Natural killer cell treated with Interleukin-12 subunit alpha and Interleukin-12 subunit beta and Interleukin-15 and Interleukin-18, amount 100 ng/mL, for 72 hours (primary cell): Measurements from ENCODE around the gene MICOS13. TPM values are rescaled to one million over a fixed set of nuclear protein-coding genes. Genes with fewer than 3 reads are reported as not detected.

Source experiments
- ATAC-seq, 2 donors: fragments of 150-1000 bp; cut with Tn5 transposase in 1 of 2; sonication (Bioruptor Pico), chemical (Tn5 transposase) in 1 of 2; 2 replicates each; pipeline ENCODE4 v1.10.0; 2021
- DNase-seq: peaks from one replicate; pipeline ENCODE4 v3.0.0; 2022; ENCODE audit warnings: low spot score
- H3K27ac Mint-ChIP-seq, 2 donors: 1 replicate in 1 of 2; 2 replicates in 1 of 2; pipeline ENCODE4 v1.8.0; 2022; ENCODE audit warnings: mixed read lengths in 2 of 2, mild to moderate bottlenecking in 1 of 2, moderate library complexity in 1 of 2
- H3K27me3 Mint-ChIP-seq, 2 donors: 1 replicate in 1 of 2; 2 replicates in 1 of 2; pipeline ENCODE4 v1.8.0; 2022; ENCODE audit warnings: mixed read lengths in 2 of 2
- H3K36me3 Mint-ChIP-seq: one replicate; pipeline ENCODE4 v1.8.0; 2022; ENCODE audit warnings: mixed read lengths
- H3K4me1 Mint-ChIP-seq, 2 donors: 1 replicate in 1 of 2; 2 replicates in 1 of 2; pipeline ENCODE4 v1.8.0; 2022; ENCODE audit warnings: low read depth in 2 of 2, mixed read lengths in 2 of 2, mild to moderate bottlenecking in 1 of 2
- H3K4me3 Mint-ChIP-seq: one replicate; pipeline ENCODE4 v1.8.0; 2022; ENCODE audit warnings: mixed read lengths
- H3K9me3 Mint-ChIP-seq: 2 replicates; pipeline ENCODE4 v1.8.0; 2022; ENCODE audit warnings: mixed read lengths
- total RNA-seq, 2 donors: library from RNA; stranded (reverse); gene quantifications; one replicate each; pipeline ENCODE4 v1.2.3, GENCODE V29; 2022

The MICOS13 gene
- total RNA-seq, 2 donors from 2014 or later, result 40.7 to 41.4 TPM

- no peak for ATAC-seq
- Mint-ChIP-seq H3K9me3 (no peaks in the 10 kb centered on the region), H3K27me3 (no peaks in the 10 kb centered on the region), H3K27ac (no peak overlapping the region), H3K4me3 (no peak overlapping the region), H3K36me3 (peaks cover 18% of the 10 kb centered on the region), H3K4me1 (no peaks in the 10 kb centered on the region)
- DNase-seq, result no peak
Observed at GRCh38 chr19:5654931-5655330, 25.4 kb downstream of the MICOS13 start.

- ATAC-seq, result no peak
Observed at GRCh38 chr19:5652261-5652660, 28.1 kb downstream of the MICOS13 start.

GRCh38 chr19:5651361-5651760 is 29.0 kb downstream of the MICOS13 start:
- Mint-ChIP-seq H3K9me3 (no peaks in the 10 kb centered on the region), H3K36me3 (peaks cover 33% of the 10 kb centered on the region), H3K4me3 (no peak overlapping the region), H3K27ac (no peak overlapping the region), H3K4me1 (peaks cover 0 to 12% of the 10 kb centered on the region in 2 donors), H3K27me3 (no peaks in the 10 kb centered on the region)
- no peak for ATAC-seq
- DNase-seq, result no peak

More at GRCh38 chr19:5652261-5652660, 28.1 kb downstream of the MICOS13 start:
- Mint-ChIP-seq H3K36me3 (peaks cover 24% of the 10 kb centered on the region), H3K4me3 (no peak overlapping the region), H3K9me3 (no peaks in the 10 kb centered on the region), H3K4me1 (peaks cover 0 to 3% of the 10 kb centered on the region in 2 donors), H3K27me3 (no peaks in the 10 kb centered on the region), H3K27ac (no peak overlapping the region)
- no peak for DNase-seq

GRCh38 chr19:5648464-5648863 is 31.9 kb downstream of the MICOS13 start:
- Mint-ChIP-seq H3K27ac (peak overlapping the region in 1 of 2 donors; percentile 29), H3K4me1 (peaks cover 8 to 26% of the 10 kb centered on the region in 2 donors), H3K9me3 (no peaks in the 10 kb centered on the region), H3K27me3 (no peaks in the 10 kb centered on the region), H3K36me3 (peaks cover 45% of the 10 kb centered on the region), H3K4me3 (no peak overlapping the region)
- ATAC-seq (no peak), DNase-seq (no peak)

GRCh38 chr19:5646703-5647102 is 33.6 kb downstream of the MICOS13 start:
- no peak overlapping the region for H3K4me3 Mint-ChIP-seq
- no peaks in the 10 kb centered on the region for H3K9me3 Mint-ChIP-seq
- peak overlapping the region in 1 of 2 donors; percentile 53 for H3K27ac Mint-ChIP-seq
- peaks cover 14 to 30% of the 10 kb centered on the region in 2 donors for H3K4me1 Mint-ChIP-seq
- H3K36me3 Mint-ChIP-seq, result peaks cover 51% of the 10 kb centered on the region
- ATAC-seq (no peak), DNase-seq (no peak)
- no peaks in the 10 kb centered on the region for H3K27me3 Mint-ChIP-seq

GRCh38 chr19:5645409-5645808 is 34.9 kb downstream of the MICOS13 start:
- H3K4me1 Mint-ChIP-seq, result peaks cover 20 to 35% of the 10 kb centered on the region in 2 donors
- H3K27me3 Mint-ChIP-seq, result no peaks in the 10 kb centered on the region
- no peak for ATAC-seq
- H3K9me3 Mint-ChIP-seq, result no peaks in the 10 kb centered on the region
- peaks cover 57% of the 10 kb centered on the region for H3K36me3 Mint-ChIP-seq
- no peak overlapping the region for H3K4me3 Mint-ChIP-seq
- no peak for DNase-seq
- H3K27ac Mint-ChIP-seq, result no peak overlapping the region

- Mint-ChIP-seq H3K27ac (no peak overlapping the region), H3K36me3 (peaks cover 50% of the 10 kb centered on the region), H3K4me3 (no peak overlapping the region), H3K4me1 (peaks cover 20 to 35% of the 10 kb centered on the region in 2 donors), H3K27me3 (no peaks in the 10 kb centered on the region), H3K9me3 (no peaks in the 10 kb centered on the region)
- DNase-seq, result no peak
- no peak for ATAC-seq
Observed at GRCh38 chr19:5644037-5644436, 36.3 kb downstream of the MICOS13 start.

- Mint-ChIP-seq H3K4me1 (peaks cover 20 to 34% of the 10 kb centered on the region in 2 donors), H3K27ac (no peak overlapping the region), H3K36me3 (peaks cover 45% of the 10 kb centered on the region), H3K9me3 (no peaks in the 10 kb centered on the region), H3K4me3 (no peak overlapping the region), H3K27me3 (no peaks in the 10 kb centered on the region)
- DNase-seq, result no peak
- ATAC-seq, result no peak
Observed at GRCh38 chr19:5643060-5643459, 37.3 kb downstream of the MICOS13 start.

- no peak overlapping the region for H3K27ac Mint-ChIP-seq
- H3K9me3 Mint-ChIP-seq, result no peaks in the 10 kb centered on the region
- DNase-seq (no peak), ATAC-seq (no peak)
- H3K4me1 Mint-ChIP-seq, result peaks cover 20 to 37% of the 10 kb centered on the region in 2 donors
- H3K4me3 Mint-ChIP-seq, result no peak overlapping the region
- no peaks in the 10 kb centered on the region for H3K27me3 Mint-ChIP-seq
- peaks cover 43% of the 10 kb centered on the region for H3K36me3 Mint-ChIP-seq
Observed at GRCh38 chr19:5642204-5642603, 38.1 kb downstream of the MICOS13 start.

GRCh38 chr19:5641171-5641570 is 39.1 kb downstream of the MICOS13 start:
- no peak for ATAC-seq
- no peak for DNase-seq
- Mint-ChIP-seq H3K36me3 (peaks cover 32% of the 10 kb centered on the region), H3K4me3 (no peak overlapping the region), H3K27ac (no peak overlapping the region), H3K9me3 (no peaks in the 10 kb centered on the region), H3K27me3 (no peaks in the 10 kb centered on the region), H3K4me1 (peaks cover 20 to 28% of the 10 kb centered on the region in 2 donors)

- H3K36me3 Mint-ChIP-seq, result peaks cover 12% of the 10 kb centered on the region
- ATAC-seq, result no peak
Observed at GRCh38 chr19:5637971-5638370, 42.3 kb downstream of the MICOS13 start.

GRCh38 chr19:5635427-5635826 is 44.9 kb downstream of the MICOS13 start:
- H3K36me3 Mint-ChIP-seq, result peaks cover 6% of the 10 kb centered on the region
- peaks cover 39 to 40% of the 10 kb centered on the region in 2 donors for H3K4me1 Mint-ChIP-seq

More at GRCh38 chr19:5637971-5638370, 42.3 kb downstream of the MICOS13 start:
- peaks cover 29 to 32% of the 10 kb centered on the region in 2 donors for H3K4me1 Mint-ChIP-seq
- H3K27me3 Mint-ChIP-seq, result no peaks in the 10 kb centered on the region
- no peak overlapping the region for H3K27ac Mint-ChIP-seq
- no peak overlapping the region for H3K4me3 Mint-ChIP-seq
- DNase-seq, result no peak
- H3K9me3 Mint-ChIP-seq, result no peaks in the 10 kb centered on the region

GRCh38 chr19:5632657-5633056 is 47.7 kb downstream of the MICOS13 start:
- peaks cover 8% of the 10 kb centered on the region for H3K36me3 Mint-ChIP-seq
- peaks cover 44 to 55% of the 10 kb centered on the region in 2 donors for H3K4me1 Mint-ChIP-seq
- no peaks in the 10 kb centered on the region for H3K27me3 Mint-ChIP-seq
- no peak overlapping the region for H3K4me3 Mint-ChIP-seq
- H3K9me3 Mint-ChIP-seq, result no peaks in the 10 kb centered on the region
- ATAC-seq, result no peak
- DNase-seq, result no peak
- H3K27ac Mint-ChIP-seq, result no peak overlapping the region

More at GRCh38 chr19:5635427-5635826, 44.9 kb downstream of the MICOS13 start:
- DNase-seq, result no peak
- Mint-ChIP-seq H3K9me3 (no peaks in the 10 kb centered on the region), H3K27me3 (no peaks in the 10 kb centered on the region), H3K27ac (peak overlapping the region in 1 of 2 donors; percentile 37), H3K4me3 (no peak overlapping the region)
- no peak for ATAC-seq

GRCh38 chr19:5632241-5632612 is 48.1 kb downstream of the MICOS13 start:
- Mint-ChIP-seq H3K4me3 (no peak overlapping the region), H3K4me1 (peaks cover 47 to 58% of the 10 kb centered on the region in 2 donors)

More at GRCh38 chr19:5632241-5632612, 48.1 kb downstream of the MICOS13 start:
- ATAC-seq (no peak), DNase-seq (no peak)
- no peaks in the 10 kb centered on the region for H3K9me3 Mint-ChIP-seq
- H3K27me3 Mint-ChIP-seq, result no peaks in the 10 kb centered on the region
- H3K27ac Mint-ChIP-seq, result no peak overlapping the region
- peaks cover 12% of the 10 kb centered on the region for H3K36me3 Mint-ChIP-seq
